ENCODE measurements around the gene CFD. TPM values are rescaled to one million over a fixed set of nuclear protein-coding genes. Genes with fewer than 3 reads are reported as not detected.

Gene CFD
- total RNA-seq, 1 experiment from 2014 or later = 8.0 TPM

- Histone ChIP-seq H3K36me3 (ENCODE audit: low read depth) (no peaks in the 10 kb centered on the region), H2AFZ (no peak overlapping the region), H3F3A (ENCODE audit: insufficient read depth, low read depth) (peaks cover 10% of the 10 kb centered on the region; the same call in 1 of the 2 replicates), H3K79me2 (ENCODE audit: low read depth) (peaks cover 4% of the 10 kb centered on the region; the same call in 1 of the 2 replicates), H3K27ac (no peak overlapping the region), H3K9me3 (ENCODE audit: insufficient read depth, low read depth) (no peaks in the 10 kb centered on the region), H4K20me1 (ENCODE audit: insufficient read depth) (peaks cover 14% of the 10 kb centered on the region; the same call in 1 of the 2 replicates), H3K4me2 (no peak overlapping the region), H3K4me3 (no peak overlapping the region), H3K27me3 (ENCODE audit: insufficient read depth, low read depth) (no peaks in the 10 kb centered on the region), H3K4me1 (replicated peaks; ENCODE audit: insufficient read depth) (no peaks in the 10 kb centered on the region), H3K9me2 (ENCODE audit: insufficient read depth) (no peaks in the 10 kb centered on the region)
- BruUV-seq (replicated peaks) = no TSS peak
- ChIA-PET POLR2A (ENCODE audit: unreplicated experiment) (no interaction called here), CTCF (no interaction called here)
- DNase-seq = no peak
- TF ChIP-seq EZH2 (IDR thresholded peaks at IDR 0.05; ENCODE audit: low read depth) = no peak
- TF ChIP-seq CTCF (conservative IDR thresholded peaks at IDR 0.05) = no peak
- intact Hi-C loops (cut with micrococcal nuclease; ENCODE audit: unreplicated experiment) = no loop called here
Observed at GRCh38 chr19:896999-897398, 37.5 kb downstream of the CFD start.

GRCh38 chr19:897442-898039, 38.1 kb downstream of the CFD start:
- no peaks in the 10 kb centered on the region for H3K27me3 ChIP-seq (ENCODE audit: insufficient read depth, low read depth)
- peaks cover 16% of the 10 kb centered on the region; the same call in 1 of the 2 replicates for H4K20me1 ChIP-seq (ENCODE audit: insufficient read depth)
- H3K79me2 ChIP-seq (ENCODE audit: low read depth) = no peaks in the 10 kb centered on the region
- H3K27ac ChIP-seq = no peak overlapping the region
- no peaks in the 10 kb centered on the region for H3K36me3 ChIP-seq (ENCODE audit: low read depth)
- ChIA-PET CTCF (interaction anchor here (0.5 kb wide), 1 partner anchor 9 kb away, joined by 9 read pairs; no protein-coding TSS in a partner anchor), POLR2A (ENCODE audit: unreplicated experiment) (no interaction called here)
- no peak for DNase-seq
- H3K4me1 ChIP-seq (replicated peaks; ENCODE audit: insufficient read depth) = no peaks in the 10 kb centered on the region
- peaks cover 10% of the 10 kb centered on the region; the same call in 1 of the 2 replicates for H3F3A ChIP-seq (ENCODE audit: insufficient read depth, low read depth)
- intact Hi-C loops (cut with micrococcal nuclease; ENCODE audit: unreplicated experiment) = no loop called here
- H2AFZ ChIP-seq = no peak overlapping the region
- TF ChIP-seq CTCF (conservative IDR thresholded peaks at IDR 0.05) = peak; percentile 22; the same call in 1 of the 2 replicates
- TF ChIP-seq EZH2 (IDR thresholded peaks at IDR 0.05; ENCODE audit: low read depth) = no peak
- H3K9me2 ChIP-seq (ENCODE audit: insufficient read depth) = no peaks in the 10 kb centered on the region
- H3K4me2 ChIP-seq = no peak overlapping the region
- BruUV-seq (replicated peaks) = no TSS peak
- no peak overlapping the region for H3K4me3 ChIP-seq
- H3K9me3 ChIP-seq (ENCODE audit: insufficient read depth, low read depth) = no peaks in the 10 kb centered on the region

- no peak for DNase-seq
- CTCF ChIA-PET = interaction anchor here (0.5 kb wide), 1 partner anchor 90 kb away, joined by 23 read pairs; no protein-coding TSS in a partner anchor
- POLR2A ChIA-PET (ENCODE audit: unreplicated experiment) = no interaction called here
- BruUV-seq (replicated peaks) = no TSS peak
- Histone ChIP-seq H3K4me1 (replicated peaks; ENCODE audit: insufficient read depth) (no peaks in the 10 kb centered on the region), H3K79me2 (ENCODE audit: low read depth) (no peaks in the 10 kb centered on the region), H3K4me2 (no peak overlapping the region), H3K27ac (no peak overlapping the region), H3K27me3 (ENCODE audit: insufficient read depth, low read depth) (no peaks in the 10 kb centered on the region), H3K9me3 (ENCODE audit: insufficient read depth, low read depth) (no peaks in the 10 kb centered on the region), H3K36me3 (ENCODE audit: low read depth) (no peaks in the 10 kb centered on the region), H3F3A (ENCODE audit: insufficient read depth, low read depth) (peaks cover 10% of the 10 kb centered on the region; the same call in 1 of the 2 replicates), H3K9me2 (ENCODE audit: insufficient read depth) (no peaks in the 10 kb centered on the region), H3K4me3 (no peak overlapping the region), H4K20me1 (ENCODE audit: insufficient read depth) (peaks cover 25% of the 10 kb centered on the region), H2AFZ (no peak overlapping the region)
- TF ChIP-seq EZH2 (IDR thresholded peaks at IDR 0.05; ENCODE audit: low read depth) = no peak
- TF ChIP-seq CTCF (conservative IDR thresholded peaks at IDR 0.05) = no peak
- intact Hi-C loops (cut with micrococcal nuclease; ENCODE audit: unreplicated experiment) = no loop called here
Observed at GRCh38 chr19:898663-899062, 39.2 kb downstream of the CFD start.
